Jurkat, Clone E6-1 (cell line): ENCODE data around the gene SMURF2.
A peak's percentile ranks its signal among the peaks of the same experiment; 100 is the strongest.
"Not testable (repeated sequence)": the region's sequence is repeated elsewhere in the genome, so short reads cannot be mapped to it uniquely, and the experiment has no call there.

Experiments used
- DNase-seq: peaks from one replicate; pipeline ENCODE4 v3.0.0-alpha.2; 2011; ENCODE audit warnings: low read depth, low spot score
- H3K4me3 ChIP-seq: 2 replicates; pipeline ENCODE4 v1.5.1; 2011; ENCODE audit warnings: mild to moderate bottlenecking, low read length, control low read depth, moderate library complexity

SMURF2 gene

DNA sequence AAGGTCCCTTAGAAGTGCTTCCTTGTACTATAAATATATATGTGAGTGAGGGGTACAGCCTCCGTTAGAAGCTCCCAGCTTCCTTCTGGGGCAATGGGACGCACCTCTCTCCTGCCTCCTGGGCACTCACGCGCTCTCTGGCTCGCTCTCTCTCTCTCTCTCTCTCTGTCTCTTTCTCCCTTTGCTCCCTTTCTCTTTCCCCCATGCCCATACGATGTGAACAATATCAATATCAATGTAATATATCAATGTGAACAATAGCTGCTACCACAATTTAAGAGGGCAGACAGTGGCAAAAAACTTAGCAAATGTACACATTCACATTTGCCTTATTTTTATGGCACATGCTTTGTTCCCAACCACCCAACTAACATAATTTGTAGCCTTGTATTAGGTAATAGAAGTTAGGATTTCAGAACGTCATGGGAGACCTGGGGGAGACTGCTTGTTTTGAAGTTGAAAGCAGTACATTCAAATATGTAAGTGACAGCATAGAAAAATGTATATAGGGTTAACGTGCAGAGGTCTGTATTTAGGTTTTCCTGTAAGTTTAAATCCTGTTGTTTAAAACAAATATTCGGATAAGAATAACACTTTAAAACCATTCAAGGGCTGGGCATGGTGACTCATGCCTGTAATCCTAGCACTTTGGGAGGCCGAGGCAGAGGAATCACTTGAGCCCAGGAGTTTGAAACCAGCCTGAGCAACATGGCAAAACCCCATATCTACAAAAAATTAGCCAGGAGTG is 8.9 kb upstream of the SMURF2 start:
- not testable (repeated sequence) for H3K4me3 ChIP-seq

DNA sequence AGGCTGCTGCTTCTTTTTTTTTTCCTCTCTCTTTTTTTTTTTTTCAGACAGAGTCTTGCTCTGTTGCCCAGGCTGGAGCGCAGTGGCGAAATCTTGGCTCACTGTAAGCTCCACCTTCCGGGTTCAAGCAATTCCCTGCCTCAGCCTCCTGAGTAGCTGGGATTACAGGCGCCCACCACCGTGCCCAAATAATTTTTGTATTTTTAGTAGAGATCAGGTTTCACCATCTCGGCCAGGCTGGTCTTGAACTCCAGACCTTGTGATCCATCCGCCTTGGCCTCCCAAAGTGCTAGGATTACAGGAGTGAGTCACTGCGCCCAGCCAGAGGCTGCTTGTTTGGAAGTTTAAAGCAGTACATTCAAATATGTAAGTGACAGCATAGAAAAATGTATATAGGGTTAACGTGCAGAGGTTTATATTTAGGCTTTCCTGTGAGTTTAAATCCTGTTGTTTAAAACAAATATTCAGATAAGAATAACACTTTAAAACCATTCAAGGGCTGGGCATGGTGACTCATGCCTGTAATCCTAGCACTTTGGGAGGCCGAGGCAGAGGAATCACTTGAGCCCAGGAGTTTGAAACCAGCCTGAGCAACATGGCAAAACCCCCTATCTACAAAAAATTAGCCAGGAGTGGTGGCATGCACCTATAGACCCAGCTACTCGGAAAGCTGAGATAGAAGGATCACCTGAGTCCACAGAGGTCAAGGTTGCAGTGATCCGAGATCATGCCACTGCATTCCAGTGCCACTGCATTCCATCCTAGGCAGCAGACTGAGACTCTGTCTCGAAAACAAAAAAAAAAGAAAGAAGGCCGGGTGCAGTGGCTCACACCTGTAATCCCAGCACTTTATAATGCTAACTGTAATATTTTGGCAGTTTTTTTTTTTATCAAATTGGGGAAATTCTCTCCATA is 6.0 kb upstream of the SMURF2 start:
- not testable (repeated sequence) for DNase-seq, H3K4me3 ChIP-seq

More for the DNA sequence above, 8.9 kb upstream of the SMURF2 start:
- not testable (repeated sequence) for DNase-seq

DNA sequence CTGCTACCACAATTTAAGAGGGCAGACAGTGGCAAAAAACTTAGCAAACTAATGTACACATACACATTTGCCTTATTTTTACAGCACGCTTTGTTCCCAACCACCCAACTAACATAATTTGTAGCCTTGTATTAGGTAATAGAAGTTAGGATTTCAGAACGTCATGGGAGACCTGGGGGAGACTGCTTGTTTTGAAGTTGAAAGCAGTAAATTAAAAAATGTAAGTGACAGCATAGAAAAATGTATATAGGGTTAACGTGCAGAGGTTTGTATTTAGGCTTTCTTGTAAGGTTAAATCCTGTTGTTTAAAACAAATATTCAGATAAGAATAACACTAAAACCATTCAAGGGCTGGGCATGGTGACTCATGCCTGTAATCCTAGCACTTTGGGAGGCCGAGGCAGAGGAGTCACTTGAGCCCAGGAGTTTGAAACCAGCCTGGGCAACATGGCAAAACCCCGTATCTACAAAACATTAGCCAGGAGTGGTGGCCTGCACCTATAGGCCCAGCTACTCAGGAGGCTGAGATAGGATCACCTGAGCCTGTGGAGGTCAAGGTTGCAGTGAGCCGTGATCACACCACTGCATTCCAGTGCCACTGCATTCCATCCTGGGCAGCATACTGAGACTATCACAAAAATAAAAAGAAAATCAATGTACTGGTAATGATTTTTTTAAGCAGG is 2.3 kb upstream of the SMURF2 start:
- H3K4me3 ChIP-seq, DNase-seq: not testable (repeated sequence)

DNA sequence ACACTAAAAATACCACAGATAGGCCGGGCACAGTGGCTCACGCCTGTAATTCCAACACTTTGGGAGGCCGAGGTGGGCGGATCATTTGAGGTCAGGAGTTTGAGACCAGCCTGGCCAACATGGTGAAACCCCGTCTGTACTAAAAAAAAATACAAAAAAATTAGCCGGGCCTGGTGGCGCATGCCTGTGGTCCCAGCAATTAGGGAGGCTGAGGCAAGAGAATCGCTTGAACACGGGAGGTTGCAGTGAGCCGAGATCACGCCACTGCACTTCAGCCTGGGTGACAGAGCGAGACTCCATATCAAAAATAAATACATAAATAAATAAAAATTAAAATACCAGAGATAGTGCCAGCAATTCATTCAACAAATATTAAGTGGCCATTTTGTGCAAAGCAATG is 1.7 kb upstream of the SMURF2 start:
- DNase-seq, H3K4me3 ChIP-seq: not testable (repeated sequence)

DNA sequence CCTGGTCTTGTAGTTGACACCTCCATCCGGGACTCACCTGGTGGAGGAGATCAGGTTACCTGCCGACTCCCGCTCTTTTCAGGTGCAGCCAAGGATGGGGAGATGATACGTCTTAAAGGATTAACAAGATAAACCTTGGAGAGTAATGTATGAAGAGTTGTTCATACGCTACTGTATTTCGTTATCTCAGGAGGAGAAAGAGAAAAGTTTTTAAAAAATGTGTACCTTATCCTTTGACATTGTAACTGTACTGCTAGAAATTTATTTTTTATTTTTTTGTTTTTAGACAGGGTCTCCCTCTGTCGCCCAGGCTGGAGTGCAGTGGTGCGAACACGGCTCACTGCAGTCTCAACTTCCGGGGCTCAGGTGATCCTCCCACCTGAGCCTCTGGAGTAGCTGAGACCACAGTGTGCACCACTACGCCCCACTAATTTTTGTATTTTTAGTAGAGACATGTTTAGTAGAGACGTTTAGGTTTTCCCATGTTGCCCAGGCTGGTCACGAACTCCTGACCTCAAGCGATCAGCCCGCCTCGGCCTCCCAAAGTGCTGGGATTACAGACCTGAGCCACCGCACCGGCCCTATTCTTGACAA is 764 bp upstream of the SMURF2 start:
- DNase-seq: no peak
- H3K4me3 ChIP-seq: peak overlapping the region; percentile 61

DNA sequence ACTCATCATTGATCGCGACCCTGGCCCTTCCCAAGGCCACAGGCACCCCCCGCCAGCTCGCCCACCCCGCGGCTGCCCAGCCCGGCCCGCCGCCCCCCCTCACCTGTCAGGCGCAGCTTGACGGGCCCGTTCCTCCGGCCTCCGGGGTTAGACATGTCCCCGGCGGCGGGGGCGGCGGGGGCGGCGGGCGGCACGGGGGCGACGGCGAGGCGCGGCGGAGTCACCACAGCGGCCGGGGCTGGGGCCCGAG is 456 bp downstream of the SMURF2 start:
- no peak for DNase-seq

DNA sequence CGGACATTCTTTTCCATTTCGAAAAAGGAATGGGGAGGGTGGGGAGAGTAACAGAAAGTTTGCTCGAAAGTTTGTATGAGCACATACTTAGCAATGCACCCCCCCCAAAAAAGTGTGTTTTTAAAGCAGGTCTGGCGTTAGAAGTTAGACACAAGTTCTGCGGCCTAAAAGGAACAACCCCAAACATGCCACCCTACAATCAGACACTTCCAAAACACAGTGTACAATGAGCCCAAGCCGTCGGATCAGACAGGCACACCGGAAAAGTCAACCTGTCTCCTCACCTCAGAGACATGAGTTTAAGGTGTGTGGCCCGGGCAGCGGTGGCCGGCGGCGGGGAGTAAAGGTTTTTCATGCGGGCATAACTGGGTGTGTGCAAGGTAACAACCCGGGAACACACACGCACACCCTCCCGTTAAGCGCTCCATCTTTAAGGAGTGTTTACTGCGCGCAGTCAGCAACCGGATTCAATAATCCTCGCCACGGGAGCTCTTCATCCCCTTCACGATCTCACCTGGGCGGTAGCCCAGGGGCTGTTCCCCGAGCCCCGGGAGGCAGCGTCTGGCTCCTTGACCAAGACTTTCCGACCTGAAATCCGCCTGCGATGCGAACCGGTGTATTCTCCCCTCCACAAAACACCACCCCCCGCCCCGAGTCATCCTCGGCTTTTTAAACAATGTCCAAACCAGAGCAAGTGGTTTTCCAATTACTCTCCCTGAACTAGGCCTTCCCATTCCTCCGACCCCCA is 955 bp downstream of the SMURF2 start:
- peak overlapping the region; percentile 72 for H3K4me3 ChIP-seq
- not testable (repeated sequence) for DNase-seq

More for the DNA sequence above, 456 bp downstream of the SMURF2 start:
- H3K4me3 ChIP-seq: peak overlapping the region; percentile 72

DNA sequence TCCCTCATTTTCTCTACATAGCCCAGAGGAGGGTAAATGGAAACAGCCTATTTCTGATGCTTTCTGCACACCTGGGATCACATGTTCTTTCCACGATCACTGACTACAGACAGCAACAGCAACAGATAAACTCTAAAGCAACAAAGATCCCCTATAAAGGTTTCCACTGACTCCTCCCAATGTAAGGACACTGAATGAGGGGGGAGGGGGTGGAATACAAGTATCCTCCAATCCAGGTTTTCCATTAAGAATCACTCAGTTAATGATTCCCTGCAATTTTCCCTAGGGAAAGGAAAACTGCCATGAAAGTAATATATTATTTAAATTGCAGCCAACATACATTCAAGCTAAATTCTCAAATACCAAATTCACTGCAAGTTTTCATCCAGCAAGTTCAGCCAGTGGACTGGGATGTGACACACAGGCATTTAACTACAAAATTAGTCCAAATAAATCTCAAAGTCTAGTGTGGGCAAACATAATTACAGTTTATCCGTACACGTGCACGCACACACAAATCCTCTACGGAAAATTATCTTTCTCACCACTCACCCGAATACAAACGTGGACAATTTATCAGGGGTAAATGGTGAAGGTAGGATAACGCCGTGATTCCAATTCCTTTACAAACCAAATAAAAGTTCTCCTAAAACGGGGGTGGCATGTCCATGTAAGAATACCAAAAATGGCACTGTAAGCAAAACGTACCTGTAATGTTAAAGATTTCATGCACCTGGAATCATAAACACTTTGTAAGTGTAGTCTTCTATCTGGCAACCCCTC is 1.7 kb downstream of the SMURF2 start:
- DNase-seq: not testable (repeated sequence)
- peak overlapping the region; percentile 72 for H3K4me3 ChIP-seq

DNA sequence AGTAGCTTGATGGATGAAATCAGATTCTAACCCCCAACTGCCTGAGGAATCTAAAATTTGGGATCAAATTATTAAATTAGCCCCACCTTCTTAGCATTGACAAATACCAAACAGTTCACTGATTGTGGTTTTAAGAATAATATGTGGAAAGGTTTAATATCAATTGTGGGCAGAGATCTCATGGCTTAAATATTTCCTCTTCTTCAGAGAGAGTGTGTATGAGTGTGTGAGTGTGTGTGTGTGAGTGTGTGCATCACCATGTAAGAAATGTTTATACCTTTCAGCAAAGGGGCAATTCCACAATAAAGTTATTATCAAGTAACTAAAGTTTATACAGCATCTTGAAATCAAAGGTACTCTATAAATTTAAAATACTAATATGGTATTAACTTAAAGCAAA is 3.2 kb downstream of the SMURF2 start:
- no peak overlapping the region for H3K4me3 ChIP-seq
- DNase-seq: no peak

DNA sequence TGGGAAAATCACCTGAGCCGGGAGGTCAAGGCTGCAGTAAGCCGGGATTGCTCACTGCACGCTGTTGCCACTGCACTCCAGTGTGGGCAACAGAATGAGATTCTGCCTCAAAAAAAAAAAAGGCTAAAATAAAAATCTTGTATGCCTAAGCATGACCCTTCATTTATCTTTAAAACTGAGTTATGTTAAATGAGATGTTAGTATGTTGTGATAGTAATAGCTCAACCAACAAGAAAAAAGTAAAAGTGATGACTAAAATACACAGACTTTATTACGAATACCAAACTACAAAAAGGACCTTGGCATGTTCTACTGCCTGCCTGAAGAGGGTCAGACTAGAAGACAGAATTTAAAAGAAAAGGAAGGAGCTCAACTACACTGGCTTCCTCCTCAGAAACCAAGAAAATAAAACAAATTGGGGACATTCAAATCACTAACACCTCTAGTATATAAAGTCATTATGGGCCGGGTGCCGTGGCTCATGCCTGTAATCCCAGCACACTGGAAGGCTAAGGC is 4.4 kb downstream of the SMURF2 start:
- no peak overlapping the region for H3K4me3 ChIP-seq
- DNase-seq: no peak

DNA sequence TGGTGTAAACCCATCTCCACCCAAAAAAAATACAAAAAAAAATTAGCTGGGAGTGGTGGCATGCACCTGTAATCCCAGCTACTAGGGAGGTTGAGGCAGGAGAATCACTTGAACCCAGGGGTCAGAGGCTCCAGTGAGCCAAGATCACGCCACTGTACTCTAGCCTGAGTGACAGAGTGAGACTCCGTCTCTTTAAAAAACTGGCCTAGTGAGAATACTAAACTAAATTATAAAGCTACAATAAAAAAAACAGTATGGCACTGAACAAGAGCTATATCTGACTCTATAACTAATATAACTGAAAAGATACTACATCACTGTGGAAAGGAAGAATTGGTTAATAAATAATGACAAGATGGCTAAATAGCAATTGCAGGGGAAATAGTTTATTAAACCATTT is 6.4 kb downstream of the SMURF2 start:
- no peak overlapping the region for H3K4me3 ChIP-seq
- no peak for DNase-seq

DNA sequence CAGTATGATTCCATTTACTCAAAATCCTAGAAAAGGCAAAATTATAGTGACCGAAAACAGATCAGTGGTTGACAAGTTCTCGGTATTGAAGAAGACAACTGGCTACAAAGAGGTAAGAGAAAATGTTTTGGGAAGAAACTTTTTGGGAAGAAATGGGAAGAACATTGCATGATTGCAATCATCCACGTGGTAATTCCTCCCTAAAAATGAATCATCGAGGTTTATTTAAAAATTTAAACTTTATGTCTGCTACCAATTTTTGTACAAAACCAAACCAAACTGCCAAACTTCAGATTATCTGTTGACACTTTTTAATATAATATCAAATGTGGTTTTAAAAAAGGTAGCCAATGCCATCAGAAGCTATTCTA is 8.1 kb downstream of the SMURF2 start:
- DNase-seq: no peak
- H3K4me3 ChIP-seq: no peak overlapping the region

DNA sequence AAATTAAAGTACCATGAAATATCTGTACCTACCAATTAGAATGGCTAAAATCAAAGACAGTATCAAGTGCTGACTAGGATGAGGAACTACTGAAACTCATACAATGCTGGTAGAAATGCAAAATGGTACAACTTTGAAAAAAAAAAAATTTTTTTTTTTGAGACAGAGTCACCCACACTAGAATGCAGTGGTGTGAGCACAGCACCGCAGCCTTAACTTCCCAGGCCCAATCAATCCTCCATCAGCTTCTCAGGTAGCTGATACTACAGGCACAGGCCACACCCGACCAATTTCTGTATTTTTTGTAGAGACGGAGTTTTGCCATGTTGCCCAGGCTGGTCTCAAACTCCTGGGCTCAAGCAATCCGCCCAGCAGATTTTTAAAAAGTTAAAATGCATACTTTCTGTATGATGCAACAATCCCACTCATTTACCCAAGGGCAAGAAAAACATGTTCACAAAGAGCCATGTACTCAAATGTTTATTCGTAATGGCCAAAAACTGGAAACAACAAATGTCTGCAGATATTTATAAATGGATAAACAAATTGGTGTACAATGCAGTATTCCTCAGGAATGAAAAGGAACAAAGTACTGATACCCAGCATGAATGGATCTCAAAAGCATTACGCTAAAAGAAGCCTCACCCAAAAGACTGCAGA is 8.7 kb downstream of the SMURF2 start:
- no peak for DNase-seq
- H3K4me3 ChIP-seq: no peak overlapping the region

DNA sequence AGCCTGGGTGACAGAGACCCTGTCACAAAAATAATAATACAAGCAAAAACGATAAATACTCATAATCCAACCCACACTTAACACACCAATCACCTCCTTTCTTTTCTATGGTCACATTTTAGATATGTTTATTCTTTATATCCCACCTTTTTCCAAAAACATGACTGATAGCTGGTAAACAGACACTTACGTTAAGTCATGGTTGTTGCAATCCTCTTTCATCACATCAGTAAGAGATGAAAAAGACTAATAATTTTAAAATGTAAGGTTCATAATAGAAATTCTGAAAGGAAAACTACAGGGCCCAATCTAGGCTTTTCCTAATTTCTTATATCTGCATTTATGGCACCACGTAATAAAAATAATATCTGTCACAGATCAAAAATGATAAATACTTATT is 10.2 kb downstream of the SMURF2 start:
- no peak for DNase-seq
- H3K4me3 ChIP-seq: no peak overlapping the region

DNA sequence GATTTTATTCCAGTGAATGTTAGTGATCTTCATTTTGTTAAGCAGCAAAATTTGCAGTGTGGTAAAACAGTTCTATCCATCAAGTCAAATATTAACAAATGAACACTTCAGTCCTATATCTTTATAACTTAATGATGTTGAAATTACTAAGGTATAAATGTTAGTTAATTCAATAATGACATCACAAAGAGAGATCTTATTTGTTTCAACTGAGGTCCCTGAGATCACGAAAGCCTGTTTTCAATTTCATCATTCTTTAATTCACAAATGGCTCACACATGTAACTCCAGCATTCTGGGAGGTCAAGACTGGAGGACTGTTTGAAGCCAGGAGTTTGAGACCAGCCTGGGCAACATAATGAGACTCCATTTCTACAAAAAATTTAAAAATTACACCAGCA is 13.9 kb downstream of the SMURF2 start:
- no peak overlapping the region for H3K4me3 ChIP-seq
- DNase-seq: no peak

DNA sequence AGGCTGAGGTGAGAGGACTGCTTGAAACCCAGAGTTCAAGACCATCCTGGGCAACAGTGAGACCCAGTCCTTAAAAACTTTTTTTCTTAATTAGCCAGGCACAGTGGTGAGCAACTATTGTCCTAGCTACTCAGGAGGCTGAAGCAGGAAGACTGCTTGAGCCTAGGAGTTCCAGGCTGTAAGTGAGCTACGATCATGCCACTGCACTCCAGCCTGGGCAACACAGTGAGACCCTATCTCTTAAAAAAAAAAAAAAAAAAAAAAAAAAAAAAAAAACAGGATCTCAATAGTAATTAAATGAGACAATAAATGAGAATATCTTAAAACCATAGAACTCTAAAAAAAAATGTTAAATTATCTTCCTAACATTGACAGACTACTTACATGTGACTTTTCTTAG is 14.3 kb downstream of the SMURF2 start:
- DNase-seq: no peak
- H3K4me3 ChIP-seq: no peak overlapping the region

DNA sequence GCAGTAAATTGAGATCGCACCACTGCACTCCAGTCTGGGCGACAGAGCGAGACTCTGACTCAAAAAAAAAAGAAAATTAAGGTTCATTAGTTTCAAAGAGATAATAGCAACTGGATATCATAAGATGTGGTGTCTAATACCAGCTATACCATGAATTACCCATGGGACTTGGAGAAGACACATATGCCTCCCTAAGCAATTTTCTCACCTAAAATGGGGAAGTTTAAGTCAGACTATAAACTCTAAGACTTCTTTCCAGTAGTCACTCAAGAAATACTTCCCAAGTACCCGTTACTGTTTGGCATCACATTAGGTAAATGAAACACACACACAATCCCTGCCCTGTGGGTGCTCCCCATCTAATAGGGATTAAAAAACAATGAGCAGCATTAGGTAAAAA is 22.6 kb downstream of the SMURF2 start:
- DNase-seq: no peak
- no peak overlapping the region for H3K4me3 ChIP-seq
